Muscle layer of duodenum (tissue), 2 donors: ENCODE data around the gene LRRC51.

Source experiments
- H3K27ac ChIP-seq: one replicate; pipeline ENCODE4 v1.7.0; 2013; ENCODE audit warnings: mild to moderate bottlenecking, low read length
- H3K27me3 ChIP-seq: one replicate; pipeline ENCODE4 v1.7.0; 2013; ENCODE audit warnings: low read depth, mild to moderate bottlenecking, control low read depth, low read length
- H3K36me3 ChIP-seq, 2 donors: one replicate each; pipeline ENCODE4 v1.7.0; 2013; ENCODE audit warnings: low read length in 2 of 2, control low read depth in 1 of 2, mild to moderate bottlenecking in 1 of 2; ENCODE audit not compliant: insufficient read depth in 2 of 2, control insufficient read depth in 1 of 2
- H3K4me1 ChIP-seq, 2 donors: one replicate each; pipeline ENCODE4 v1.7.0; 2013; ENCODE audit warnings: low read length in 2 of 2, mild to moderate bottlenecking in 2 of 2, control low read depth in 1 of 2, moderate library complexity in 1 of 2; ENCODE audit not compliant: insufficient read depth in 2 of 2, control insufficient read depth in 1 of 2
- H3K4me3 ChIP-seq, 2 donors: one replicate each; pipeline ENCODE4 v1.7.0; 2013; ENCODE audit warnings: low read length in 2 of 2, low read depth in 1 of 2, mild to moderate bottlenecking in 1 of 2
- H3K9me3 ChIP-seq, 2 donors: one replicate each; pipeline ENCODE4 v1.7.0; 2013; ENCODE audit warnings: low read length in 2 of 2, control low read depth in 1 of 2, mild to moderate bottlenecking in 1 of 2; ENCODE audit not compliant: control insufficient read depth in 1 of 2
- donor health status: healthy.

Gene LRRC51

DNA sequence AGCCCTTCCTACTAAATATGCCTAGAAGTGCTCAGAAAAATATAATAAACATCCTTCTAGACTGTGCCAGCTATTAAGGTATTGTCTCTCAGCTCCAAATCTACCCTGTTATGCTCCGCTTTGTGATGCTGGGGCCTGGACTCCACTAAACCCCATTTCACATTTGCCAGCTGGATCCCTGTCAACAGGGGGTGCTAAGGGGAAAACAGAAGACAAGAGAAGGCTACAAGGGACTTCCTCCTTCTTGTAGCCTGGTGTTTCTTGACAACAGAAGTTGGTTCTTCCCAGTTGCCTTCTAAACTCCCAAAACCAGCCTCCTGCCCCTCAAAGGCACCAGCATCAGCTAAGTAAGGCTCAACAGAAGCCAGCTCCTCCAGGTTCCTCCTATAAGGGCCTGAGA is 5.5 kb upstream of the LRRC51 start:
- H3K4me1 ChIP-seq, result peaks cover 13 to 25% of the 10 kb centered on the region in 2 donors

DNA sequence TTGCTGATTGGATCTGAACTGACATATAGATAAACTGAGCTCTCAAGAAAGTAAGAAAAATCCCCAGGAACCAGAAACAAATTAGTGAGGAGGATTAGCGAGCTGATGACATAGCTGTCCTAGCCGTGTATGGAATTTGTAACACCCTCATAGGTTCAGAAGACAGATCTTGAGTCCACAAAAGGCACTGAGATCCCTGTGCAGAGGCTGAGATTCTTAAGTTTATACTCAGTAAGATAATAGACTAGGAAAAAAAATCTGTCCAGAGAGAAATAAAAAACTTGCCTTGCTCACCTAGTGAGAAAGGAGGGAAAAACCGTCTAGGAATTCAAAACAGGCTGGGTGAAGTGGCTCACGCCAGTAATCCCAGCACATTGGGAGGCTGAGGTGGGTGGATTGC is 4.9 kb upstream of the LRRC51 start:
- H3K9me3 ChIP-seq, result no peaks in the 10 kb centered on the region
- no peak overlapping the region for H3K4me3 ChIP-seq
- peaks cover 7 to 19% of the 10 kb centered on the region in 2 donors for H3K4me1 ChIP-seq
- no peaks in the 10 kb centered on the region for H3K27me3 ChIP-seq
- H3K36me3 ChIP-seq, result peaks cover 0 to 3% of the 10 kb centered on the region in 2 donors
- H3K27ac ChIP-seq, result no peak overlapping the region

More for the DNA sequence above, 5.5 kb upstream of the LRRC51 start:
- Histone ChIP-seq H3K27ac (no peak overlapping the region), H3K36me3 (peaks cover 0 to under 1% of the 10 kb centered on the region in 2 donors), H3K9me3 (no peaks in the 10 kb centered on the region), H3K4me3 (no peak overlapping the region), H3K27me3 (no peaks in the 10 kb centered on the region)

DNA sequence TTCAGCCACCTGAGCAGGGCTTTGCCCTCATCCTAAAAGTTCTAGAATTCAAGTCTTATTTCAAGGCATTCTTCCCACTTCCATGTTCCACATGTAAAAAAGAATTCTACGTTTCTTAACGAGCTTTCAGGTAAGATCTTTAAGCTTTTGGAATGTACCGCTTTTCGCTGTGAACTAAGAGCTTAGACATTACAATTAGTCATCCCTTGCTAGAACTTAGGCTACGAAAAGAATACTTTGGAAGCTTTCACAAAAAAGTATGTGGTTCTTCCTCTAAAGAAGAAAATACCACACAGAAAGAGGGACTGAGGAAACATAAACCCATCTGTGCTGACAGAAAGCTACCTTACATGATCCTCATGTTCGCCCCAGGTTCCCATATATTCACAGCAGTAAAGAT is 2.2 kb upstream of the LRRC51 start:
- H3K27me3 ChIP-seq, result no peaks in the 10 kb centered on the region
- peaks cover 0 to 3% of the 10 kb centered on the region in 2 donors for H3K36me3 ChIP-seq
- H3K27ac ChIP-seq, result peak overlapping the region; percentile 90
- H3K9me3 ChIP-seq, result no peaks in the 10 kb centered on the region
- H3K4me1 ChIP-seq, result peaks cover 7 to 15% of the 10 kb centered on the region in 2 donors
- H3K4me3 ChIP-seq, result peak overlapping the region in 1 of 2 donors; percentile 84

DNA sequence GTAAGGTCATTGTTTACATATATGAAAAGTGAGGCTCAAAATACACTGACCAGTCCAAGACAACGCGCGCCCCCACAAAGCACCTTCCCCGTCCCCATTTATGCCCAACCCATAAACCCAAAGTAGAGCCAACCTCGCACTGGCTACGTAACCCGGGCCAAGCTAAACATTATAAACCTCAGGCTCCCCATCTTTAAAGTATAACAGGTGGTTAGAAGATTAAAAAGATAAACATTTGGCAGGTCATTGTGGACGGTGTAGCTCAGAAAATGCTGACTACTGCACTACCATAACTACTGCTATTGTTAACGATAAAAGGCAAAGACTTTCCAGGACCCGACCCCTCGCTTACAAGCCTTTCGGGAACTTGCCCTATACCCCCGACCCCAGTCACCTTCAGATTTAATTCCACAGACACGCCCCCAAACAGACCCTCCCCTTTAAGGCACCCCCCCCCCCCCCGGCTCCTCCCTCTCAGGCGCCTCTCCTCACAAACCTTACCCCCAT is 778 bp upstream of the LRRC51 start:
- peaks cover 0 to 3% of the 10 kb centered on the region in 2 donors for H3K36me3 ChIP-seq
- peaks cover 7 to 15% of the 10 kb centered on the region in 2 donors for H3K4me1 ChIP-seq
- no peaks in the 10 kb centered on the region for H3K9me3 ChIP-seq
- H3K27me3 ChIP-seq, result no peaks in the 10 kb centered on the region
- peak overlapping the region; percentile 90 for H3K27ac ChIP-seq
- peak overlapping the region; percentile 73 to 84 for H3K4me3 ChIP-seq

DNA sequence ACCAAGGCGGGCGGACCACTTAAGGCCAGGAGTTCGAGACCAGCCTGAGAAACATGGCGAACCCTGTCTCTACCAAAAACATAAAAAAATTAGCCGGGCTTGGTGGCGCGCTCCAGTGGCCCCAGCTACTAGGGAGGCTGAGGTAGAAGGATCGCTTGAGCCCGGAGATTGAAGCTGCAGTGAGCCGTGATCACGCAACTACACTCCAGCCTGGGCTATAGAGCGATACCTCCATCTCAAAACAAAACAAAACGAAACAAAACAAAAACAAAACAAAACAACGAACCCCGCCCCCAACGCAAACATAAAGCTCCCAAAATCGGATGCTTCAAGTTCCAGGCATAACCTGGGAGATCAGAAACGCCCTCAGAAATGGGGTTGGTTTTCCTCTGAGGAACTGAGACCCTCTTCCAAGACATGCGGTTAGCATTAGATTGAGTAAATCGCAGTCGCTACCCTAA is 564 bp downstream of the LRRC51 start:
- Histone ChIP-seq H3K36me3 (peaks cover 0 to 11% of the 10 kb centered on the region in 2 donors), H3K27me3 (no peaks in the 10 kb centered on the region)

DNA sequence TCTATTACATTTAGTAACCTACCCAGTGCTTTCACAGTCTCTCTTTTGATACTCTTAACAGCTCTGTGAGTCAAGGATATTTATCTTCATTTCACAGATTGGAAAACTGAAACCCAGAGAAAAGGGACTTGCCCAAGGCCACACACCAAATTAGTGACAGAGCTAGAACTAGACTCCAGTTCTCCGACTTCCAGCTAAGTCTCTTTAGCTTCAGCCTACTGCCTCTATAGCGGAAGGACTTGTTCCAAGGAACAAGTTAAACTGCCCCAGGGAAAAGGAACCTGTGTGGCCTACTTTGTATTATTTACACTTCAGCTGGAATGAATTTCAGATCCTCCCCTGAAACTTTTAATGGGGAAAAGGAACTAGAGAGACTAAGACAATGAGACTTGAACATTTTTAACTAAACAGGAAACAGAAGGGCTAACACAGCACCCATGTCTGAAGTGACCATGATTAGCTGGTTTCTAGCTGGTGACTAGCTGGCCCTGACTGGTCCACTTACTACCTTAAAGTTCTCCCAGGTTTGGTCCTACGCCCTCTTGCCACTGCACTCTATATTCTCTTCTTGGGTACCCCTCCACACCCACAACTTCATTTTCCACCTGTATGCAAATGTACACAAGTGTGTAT is 1.3 kb downstream of the LRRC51 start:
- H3K9me3 ChIP-seq, result no peaks in the 10 kb centered on the region
- H3K4me1 ChIP-seq, result peaks cover 7 to 9% of the 10 kb centered on the region in 2 donors
- H3K27me3 ChIP-seq, result no peaks in the 10 kb centered on the region
- H3K36me3 ChIP-seq, result peaks cover 0 to 11% of the 10 kb centered on the region in 2 donors
- H3K4me3 ChIP-seq, result no peak overlapping the region
- peak overlapping the region; percentile 90 for H3K27ac ChIP-seq

More for the DNA sequence above, 564 bp downstream of the LRRC51 start:
- H3K4me3 ChIP-seq, result peak overlapping the region; percentile 73 to 84
- H3K4me1 ChIP-seq, result peaks cover 7 to 9% of the 10 kb centered on the region in 2 donors
- peak overlapping the region; percentile 90 for H3K27ac ChIP-seq
- no peaks in the 10 kb centered on the region for H3K9me3 ChIP-seq

- no peaks in the 10 kb centered on the region for H3K9me3 ChIP-seq
- peaks cover 7 to 9% of the 10 kb centered on the region in 2 donors for H3K4me1 ChIP-seq
- peaks cover 5 to 11% of the 10 kb centered on the region in 2 donors for H3K36me3 ChIP-seq
- no peak overlapping the region for H3K4me3 ChIP-seq
- H3K27me3 ChIP-seq, result no peaks in the 10 kb centered on the region
- H3K27ac ChIP-seq, result no peak overlapping the region
Observed at GRCh38 chr11:72083414-72083813, 2.8 kb downstream of the LRRC51 start.

GRCh38 chr11:72084076-72084475 is 3.4 kb downstream of the LRRC51 start:
- H3K27me3 ChIP-seq, result no peaks in the 10 kb centered on the region
- peaks cover 7 to 14% of the 10 kb centered on the region in 2 donors for H3K36me3 ChIP-seq
- H3K4me1 ChIP-seq, result peaks cover 7% of the 10 kb centered on the region in 2 donors
- H3K9me3 ChIP-seq, result no peaks in the 10 kb centered on the region
- no peak overlapping the region for H3K27ac ChIP-seq
- no peak overlapping the region for H3K4me3 ChIP-seq

GRCh38 chr11:72084965-72085364 is 4.3 kb downstream of the LRRC51 start:
- Histone ChIP-seq H3K27ac (no peak overlapping the region), H3K36me3 (peaks cover 7 to 23% of the 10 kb centered on the region in 2 donors), H3K9me3 (no peaks in the 10 kb centered on the region), H3K4me1 (peaks cover 0 to 7% of the 10 kb centered on the region in 2 donors), H3K27me3 (no peaks in the 10 kb centered on the region), H3K4me3 (no peak overlapping the region)

- Histone ChIP-seq H3K36me3 (peaks cover 7 to 20% of the 10 kb centered on the region in 2 donors), H3K4me1 (peaks cover 0 to 7% of the 10 kb centered on the region in 2 donors), H3K27me3 (no peaks in the 10 kb centered on the region), H3K9me3 (no peaks in the 10 kb centered on the region), H3K27ac (no peak overlapping the region), H3K4me3 (no peak overlapping the region)
Observed at GRCh38 chr11:72085621-72086351, 5.1 kb downstream of the LRRC51 start.

- peaks cover 11 to 20% of the 10 kb centered on the region in 2 donors for H3K36me3 ChIP-seq
Observed at GRCh38 chr11:72088076-72088808, 7.6 kb downstream of the LRRC51 start.

More at GRCh38 chr11:72088076-72088808, 7.6 kb downstream of the LRRC51 start:
- H3K27ac ChIP-seq, result no peak overlapping the region
- no peaks in the 10 kb centered on the region for H3K27me3 ChIP-seq
- no peaks in the 10 kb centered on the region for H3K9me3 ChIP-seq
- no peaks in the 10 kb centered on the region for H3K4me1 ChIP-seq
- H3K4me3 ChIP-seq, result no peak overlapping the region
